HG03039 (cell line): ENCODE measurements around the gene DROSHA.
"Not testable (repeated sequence)": the region's sequence is repeated elsewhere in the genome, so short reads cannot be mapped to it uniquely, and the experiment has no call there.

Source experiments
- ATAC-seq: cut with Tn5 transposase; IDR thresholded peaks from one replicate; pipeline ENCODE4 v1.9.1; 2021; ENCODE audit warnings: mild to moderate bottlenecking, moderate library complexity; ENCODE audit not compliant: unreplicated experiment

DROSHA gene

DNA sequence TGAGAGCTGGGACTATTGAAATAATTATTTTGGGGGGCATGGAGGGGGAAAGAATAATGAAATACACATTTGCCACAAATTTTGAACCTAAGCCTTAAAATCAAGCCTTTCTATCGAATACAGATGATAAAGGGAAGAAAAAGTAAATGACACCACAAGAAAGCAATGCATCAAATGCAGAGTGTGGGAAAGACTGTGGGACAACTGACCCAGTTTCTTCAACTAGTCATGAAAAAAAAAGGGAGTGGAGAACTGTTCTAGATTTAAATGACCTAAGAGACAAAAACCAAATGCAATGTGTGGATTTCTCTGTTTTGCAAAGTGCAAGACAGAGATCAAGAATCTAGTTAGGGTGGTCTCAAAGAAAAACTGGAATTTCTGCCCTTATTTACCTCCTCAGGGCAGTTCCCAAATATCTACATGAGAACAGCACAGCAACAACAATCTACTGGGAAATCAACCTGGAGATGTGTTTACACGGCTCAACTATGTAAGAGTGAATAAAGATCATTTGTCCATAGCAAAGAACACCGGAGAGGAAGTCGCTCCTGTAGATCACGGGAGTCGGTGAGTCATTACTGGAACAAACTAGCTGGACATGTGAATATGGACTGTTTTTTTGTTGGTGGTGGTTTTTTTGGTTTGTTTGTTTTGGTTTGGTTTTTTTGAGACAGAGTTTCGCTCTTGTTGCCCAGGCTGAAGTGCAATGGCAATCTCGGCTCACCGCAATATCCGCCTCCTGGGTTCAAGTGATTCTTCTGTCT, 145.9 kb downstream of the DROSHA start:
- no peak for ATAC-seq

DNA sequence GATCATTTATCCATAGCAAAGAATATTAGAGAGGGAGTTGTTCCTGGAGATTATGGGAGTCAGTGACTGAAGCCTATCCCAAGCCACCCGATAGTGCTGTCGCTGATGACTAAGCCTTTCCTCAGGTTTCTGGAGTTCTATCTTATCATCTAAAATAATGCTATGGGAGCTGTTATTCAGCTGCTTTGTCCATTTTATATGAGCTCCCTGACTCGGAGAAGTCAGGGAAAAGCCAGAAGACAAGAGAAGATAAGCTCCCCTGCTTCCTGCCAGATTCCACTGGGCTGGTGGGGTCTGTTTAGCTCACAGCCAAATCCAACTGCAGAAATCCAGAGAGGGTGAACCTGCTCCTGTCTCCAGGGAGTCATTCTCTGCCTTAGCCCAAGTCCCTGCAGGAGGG, 148.2 kb downstream of the DROSHA start:
- no peak for ATAC-seq

DNA sequence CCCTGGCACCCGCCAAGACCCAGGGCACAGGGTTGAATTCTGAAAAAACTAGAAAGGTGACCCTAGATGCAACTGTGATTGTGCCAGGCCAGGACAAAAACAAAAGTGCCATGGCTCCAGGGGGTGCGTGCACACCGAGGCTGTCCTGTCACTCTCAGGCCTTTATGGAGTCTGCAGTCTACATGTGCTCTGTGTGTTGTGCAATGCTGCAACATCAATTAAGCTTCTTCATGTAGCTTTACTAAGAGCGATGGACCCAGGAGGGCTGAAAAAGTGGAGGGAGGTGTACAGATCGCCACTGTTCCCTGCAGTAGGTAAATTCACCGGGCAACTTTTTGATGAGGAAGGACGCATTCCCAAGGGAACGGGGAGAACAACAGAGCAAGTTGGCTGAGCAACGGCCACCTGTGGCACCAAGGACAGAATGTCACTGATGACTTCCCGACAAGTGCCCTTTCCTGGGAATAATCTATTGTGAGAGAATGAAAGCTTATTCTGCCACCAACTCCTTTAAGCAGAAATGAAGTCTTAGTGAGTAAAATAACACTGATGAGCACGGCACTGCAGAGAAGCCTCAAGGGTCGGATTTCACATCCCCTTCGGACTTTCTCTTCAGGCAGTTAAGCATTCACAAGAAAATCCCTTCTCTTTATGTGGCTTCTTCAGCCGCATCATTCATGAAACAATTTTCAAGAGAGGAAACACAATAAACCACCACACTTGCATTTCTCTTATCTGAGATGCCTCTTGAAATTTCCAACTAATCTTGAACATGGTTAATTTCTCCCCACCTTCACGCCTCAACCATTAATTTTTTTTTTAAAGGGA, 149.6 kb downstream of the DROSHA start:
- ATAC-seq: peak; percentile 75

DNA sequence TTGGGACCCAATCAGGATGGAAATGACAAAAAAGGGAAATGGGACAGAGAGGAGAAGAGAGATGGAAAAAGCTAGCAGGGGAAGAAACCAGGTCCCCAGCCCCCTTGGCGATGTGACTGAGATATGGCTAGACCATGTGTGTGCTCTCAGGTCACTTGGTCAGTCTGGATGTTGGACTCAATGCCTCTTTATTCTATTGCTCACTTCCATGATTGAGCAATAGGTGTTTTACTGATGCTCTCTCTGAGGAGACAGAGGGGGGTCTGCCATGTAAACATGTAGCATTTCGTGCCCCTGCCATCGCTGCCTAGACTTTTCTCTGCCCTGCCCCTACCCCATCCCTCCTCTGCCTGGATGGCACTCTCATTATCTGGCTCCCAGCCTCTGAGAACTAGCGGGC, 150.6 kb downstream of the DROSHA start:
- no peak for ATAC-seq

DNA sequence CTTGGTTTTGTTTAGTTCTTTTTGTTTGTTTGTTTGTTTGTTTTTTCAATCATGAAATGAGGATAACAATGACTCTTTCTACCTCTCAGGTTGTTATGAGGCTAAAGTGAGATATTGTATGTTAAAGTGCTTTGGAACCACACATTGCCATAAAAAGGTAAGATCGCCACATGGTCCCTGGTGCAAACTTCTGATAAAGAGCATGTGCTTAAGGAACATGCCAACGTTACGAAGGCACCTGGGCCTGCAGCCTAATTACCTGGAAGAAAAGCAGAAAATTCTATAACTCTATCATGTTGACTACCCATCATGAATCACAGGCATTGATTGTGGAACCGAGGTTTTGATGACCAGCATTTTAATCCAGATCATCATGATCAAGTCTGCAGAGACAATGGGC, 151.8 kb downstream of the DROSHA start:
- no peak for ATAC-seq

DNA sequence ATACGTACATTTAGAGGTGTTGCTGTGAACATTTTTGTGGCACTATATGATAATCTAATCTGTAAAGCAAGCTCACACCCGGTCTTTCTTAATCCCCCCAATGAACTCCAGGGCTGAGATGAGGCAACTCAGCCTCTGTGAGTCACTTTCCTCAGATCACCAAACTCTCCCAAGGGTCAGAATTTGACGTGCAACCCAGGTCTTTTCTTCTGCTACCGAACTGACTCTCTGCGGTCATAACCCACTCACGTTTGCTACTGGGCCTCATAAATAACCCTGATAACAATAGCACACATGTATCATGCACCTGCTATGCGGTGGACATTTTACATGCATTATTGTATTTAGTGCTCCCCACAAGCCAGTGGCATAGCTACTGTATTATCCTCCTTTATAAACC, 153.1 kb downstream of the DROSHA start:
- ATAC-seq: no peak

DNA sequence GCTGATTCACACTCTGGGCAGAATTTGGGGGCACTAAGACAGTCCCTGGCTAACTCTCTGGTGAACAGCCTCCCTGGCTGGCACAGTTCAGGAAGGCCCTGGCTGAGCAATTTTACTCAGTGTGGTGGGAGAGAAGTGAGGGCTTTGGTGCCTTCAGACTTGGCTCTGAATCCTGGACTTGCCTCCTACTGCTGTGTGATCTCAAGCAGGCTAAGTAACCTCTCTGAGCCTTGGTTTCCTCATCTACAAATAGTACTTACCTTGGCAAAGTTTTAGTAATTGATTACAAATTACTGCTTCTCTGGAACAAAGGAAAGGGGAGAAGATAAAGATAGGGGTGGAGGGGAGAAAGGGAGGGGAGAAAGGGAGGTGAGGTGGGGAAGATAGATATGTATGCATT, 153.8 kb downstream of the DROSHA start:
- no peak for ATAC-seq

DNA sequence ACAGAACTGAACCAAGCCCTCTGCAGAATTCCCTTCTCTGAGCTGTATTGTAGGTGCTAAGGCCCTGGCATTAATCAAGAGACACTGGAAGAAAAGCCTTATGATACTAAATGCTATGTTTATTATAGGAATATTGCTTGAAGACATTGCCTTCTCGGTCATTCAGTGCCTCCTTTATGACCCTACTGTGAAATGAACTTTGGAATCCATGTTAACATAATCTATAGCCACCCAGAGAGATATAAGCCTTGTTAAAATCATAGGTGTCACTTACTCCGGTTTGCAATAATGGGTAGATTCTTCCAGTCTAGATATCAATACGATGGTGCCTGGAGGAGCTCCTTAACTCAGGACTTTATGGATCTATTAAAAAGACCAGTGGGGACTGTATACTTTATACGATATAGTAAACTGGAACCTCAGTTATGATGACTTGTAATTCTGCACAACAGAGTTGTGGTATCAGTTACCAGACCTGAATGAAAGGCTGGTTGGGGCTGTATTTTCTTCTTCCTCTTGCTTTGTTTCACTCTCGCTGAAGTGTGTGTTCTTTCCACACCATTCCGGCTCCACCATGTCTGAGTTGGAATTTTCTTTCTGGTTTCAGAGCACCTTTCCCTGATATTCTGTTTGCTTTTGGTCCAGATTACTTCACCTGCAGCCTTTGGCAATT, 154.5 kb downstream of the DROSHA start:
- ATAC-seq: no peak

DNA sequence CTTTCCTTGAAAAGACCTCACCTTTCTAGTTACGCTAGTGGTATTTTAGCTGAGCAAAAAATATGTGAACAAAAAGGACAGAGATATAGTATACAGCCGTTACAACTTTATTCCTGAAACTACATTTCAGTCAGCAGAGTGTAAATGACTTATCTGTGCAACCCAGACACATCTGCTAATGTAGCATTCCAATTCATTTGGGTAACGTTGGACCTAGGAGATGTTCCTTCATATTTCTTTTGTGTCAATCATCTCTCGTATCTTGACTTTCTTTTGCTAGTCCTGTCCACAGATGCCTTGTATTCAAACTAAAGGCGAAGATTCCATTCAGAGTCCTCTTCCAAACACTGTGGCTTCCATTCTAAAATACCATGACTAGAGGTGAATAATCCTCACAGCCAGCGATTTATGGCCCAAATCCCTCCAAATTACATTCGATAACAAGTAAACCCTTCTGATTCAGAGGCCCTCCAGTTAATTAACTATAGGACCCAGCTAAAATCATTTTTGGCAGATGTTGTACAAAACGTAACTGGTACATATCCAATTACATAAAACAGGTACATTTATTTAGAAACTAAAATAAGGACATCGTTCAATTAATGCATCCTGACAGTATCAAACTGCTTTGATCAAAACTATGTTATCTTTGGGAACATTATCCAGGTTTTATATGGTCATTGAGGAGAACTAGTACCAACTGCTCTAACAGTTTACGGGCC, 155.7 kb downstream of the DROSHA start:
- no peak for ATAC-seq

DNA sequence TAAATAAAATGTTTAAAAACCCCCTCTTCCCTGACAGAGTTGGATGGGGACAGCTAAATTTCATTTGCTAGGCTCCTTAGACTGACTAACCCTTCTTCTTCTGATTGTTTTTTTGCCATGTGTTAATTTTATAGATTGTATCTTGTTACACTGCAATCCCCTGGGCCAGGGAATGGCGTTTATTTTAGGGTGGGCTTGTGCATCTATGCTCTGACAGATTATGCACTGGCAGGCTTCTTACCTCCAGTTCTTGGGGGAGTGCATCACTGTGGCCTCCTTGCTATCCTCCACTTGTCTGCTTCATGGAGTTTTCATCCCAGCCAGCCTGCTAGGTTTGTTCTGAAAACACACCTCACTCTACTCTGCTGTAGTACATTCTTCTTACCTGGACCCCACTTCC, 159.8 kb downstream of the DROSHA start:
- no peak for ATAC-seq

DNA sequence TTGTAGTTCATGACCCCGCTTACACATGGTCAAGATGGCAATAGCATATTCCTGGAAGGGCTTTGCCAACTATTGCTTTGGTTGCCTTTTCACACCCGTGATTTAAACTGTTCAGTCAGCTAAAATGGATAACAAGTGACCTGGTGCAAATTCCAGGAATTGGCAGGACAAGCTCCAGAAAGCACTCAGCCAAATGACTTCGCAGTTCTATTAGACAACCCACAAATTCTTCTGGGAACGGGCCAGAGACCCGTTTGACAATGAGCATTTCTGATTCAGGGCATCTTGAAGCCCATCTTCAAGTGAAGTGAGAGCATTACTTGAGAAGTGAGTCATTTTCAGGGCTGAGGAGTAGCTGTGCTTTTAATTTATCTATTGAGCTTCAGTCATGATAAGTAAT, 165.0 kb downstream of the DROSHA start:
- no peak for ATAC-seq

DNA sequence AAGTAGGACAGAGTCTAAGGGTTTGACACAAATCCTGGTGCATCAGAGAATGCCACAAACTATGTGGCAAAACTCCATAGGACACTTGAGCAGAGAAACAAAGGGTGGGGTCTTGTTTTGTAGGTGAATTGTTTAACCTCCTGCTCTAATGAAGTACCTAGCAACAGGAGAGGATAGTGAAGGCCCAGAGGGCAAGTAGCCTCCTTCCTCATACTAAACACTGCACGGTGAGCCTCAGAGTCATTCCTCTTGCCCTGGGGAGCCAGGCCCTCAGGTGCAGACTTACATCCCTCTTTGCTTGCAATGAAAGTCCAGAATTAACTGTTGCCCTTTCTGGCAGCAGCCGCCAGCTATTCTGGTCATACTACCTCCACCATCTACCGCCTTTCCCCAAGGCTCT, 166.1 kb downstream of the DROSHA start:
- no peak for ATAC-seq

DNA sequence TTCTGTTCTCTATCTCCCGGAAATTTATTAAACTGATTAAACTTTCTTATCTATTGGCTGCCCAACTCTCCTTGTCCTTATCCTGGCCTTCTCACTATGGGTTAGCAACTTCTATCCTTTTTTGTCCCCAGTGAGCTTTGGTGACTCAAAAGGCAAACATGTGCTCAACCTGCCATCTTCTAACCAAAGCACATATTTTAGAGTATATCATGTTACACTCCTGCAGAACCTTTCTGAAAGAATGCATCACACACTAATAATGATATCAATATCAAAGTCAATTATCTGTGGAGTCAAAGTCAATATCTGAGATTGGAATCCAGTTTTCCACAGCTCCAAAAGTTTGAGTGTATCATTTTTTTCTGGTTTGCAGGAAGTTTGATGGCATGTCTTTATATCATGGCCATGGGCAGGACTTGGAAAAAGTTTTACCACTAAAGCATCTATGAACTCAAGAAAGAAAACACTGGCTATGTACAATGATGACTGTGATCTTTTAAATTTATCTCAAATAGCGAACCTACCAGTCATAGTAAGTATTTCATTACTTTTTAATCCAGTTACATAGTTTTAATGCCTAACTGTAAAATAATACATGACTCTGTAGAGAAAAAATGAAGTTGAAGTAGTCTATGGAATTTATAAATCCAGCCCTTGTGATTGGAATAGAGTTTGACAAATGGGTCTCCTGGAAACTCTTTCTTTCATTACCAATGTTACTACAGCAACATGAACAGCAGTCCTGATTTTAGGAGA, 166.8 kb downstream of the DROSHA start:
- no peak for ATAC-seq

DNA sequence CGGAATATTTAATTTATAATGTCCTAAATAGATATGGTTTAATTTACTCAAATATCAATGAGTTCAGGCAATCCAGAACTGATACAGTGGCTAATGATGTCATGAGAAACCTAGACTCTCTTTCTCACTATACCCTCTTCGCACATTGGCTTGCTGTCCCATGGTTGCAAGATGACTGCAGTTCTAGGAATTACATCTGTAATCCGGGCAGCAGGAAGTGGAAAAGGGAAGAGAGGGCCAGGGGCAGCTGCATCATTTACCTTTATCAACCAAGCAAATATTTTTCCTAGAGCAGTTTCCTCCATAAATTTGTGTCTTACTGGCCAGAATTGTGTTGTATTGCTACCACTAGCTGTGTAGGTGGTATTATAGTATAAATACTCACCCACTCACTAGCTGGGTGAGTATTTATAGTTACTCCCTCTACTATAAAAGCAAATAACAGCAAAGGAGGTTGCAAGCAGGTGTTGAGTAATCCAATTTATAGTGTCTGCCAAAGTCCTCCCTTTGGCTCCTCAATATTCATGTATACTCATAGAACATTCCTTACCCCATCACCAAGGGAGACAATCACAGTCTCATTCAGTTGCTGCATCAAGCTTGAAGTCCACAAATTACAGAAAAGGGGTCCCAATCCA, 168.8 kb downstream of the DROSHA start:
- ATAC-seq: no peak

DNA sequence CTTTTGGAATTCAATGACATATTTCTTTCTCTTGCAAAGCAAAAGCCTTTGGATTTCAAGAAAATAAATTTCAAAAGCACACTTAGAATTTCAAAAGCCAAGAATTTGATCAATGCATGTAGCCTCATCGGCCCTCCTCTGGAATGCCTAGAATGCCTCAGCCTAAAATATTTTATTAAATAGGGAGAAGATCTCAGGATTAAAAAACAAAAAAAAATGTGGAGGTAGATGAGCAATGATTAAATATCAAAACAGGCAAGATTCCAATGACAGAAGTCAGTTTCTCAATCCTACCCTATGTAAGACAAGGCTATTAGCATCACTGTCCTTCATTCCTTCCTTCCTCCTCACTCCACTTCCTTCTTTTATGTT, 169.4 kb downstream of the DROSHA start:
- ATAC-seq: no peak

DNA sequence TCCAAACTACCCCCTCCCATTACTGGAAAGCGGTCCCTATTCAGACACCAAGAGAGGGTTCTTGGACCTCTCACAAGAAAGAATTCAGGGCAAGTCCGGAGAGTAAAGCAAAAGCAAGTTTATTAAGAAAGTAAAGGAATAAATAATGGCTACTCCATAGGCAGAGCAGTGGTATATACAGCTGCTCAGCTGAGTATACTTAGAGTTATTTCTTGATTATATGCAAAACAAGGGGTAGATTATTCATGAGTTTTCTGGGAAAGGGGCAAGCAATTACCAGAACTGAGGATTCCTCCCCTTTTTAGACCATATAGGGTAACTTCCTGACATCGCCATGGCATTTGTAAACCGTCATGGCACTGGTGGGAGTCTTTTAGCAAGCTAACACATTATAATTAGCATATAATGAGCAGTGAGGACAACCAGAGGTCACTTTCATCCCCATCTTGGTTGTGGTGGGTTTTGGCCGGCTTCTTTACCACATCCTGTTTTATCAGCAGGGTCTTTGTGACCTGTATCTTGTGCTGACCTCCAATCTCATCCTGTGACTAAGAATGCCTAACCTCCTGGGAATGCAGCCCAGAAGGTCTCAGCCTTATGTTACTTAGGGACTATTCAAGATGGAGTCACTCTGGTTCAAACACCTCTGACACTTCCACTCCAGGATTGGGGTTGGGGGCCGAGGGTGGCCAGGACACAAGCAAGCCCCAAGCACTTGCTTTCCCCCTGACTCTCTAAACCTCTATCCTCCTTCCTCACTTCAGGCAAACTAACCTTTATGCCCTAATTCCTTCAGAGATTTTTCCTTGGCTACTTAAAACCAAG, 170.0 kb downstream of the DROSHA start:
- not testable (repeated sequence) for ATAC-seq

DNA sequence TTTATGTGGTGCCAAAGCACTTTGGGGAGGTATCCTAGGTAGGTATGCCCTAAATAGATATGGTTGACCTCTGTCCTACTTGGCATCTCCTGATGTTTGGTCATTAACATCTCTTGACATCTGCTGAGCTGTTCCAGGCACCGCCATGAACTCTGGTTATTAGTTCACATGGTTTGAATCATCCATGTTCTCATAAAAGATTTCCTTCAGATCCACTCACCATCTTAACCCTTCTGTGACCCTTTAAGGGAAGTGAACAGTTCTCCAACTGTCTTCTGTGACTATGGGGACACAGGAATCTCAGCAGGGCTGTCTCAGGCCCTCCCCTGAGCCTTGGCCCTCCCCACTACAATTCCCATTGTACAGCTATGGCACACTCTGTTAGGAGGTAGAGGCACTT, 170.7 kb downstream of the DROSHA start:
- no peak for ATAC-seq

DNA sequence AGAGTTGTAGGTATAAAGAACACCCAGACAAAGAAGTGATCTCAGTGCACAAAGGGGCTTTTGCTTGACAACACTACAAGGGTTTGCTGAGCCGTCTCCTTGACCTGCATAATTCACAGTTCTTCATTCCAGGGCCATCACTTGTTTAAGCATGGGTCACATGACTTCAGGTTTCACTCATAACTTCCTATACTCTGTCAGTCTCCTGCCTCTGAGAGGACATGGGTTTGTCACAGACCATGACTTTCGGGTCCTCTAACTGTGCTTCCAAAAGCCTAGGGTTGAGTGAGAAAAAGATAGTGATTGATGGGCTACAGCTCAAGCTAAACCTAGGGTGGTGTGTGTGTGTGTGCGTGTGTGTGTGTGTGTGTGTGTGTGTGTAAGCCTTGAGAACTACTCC, 172.1 kb downstream of the DROSHA start:
- no peak for ATAC-seq

DNA sequence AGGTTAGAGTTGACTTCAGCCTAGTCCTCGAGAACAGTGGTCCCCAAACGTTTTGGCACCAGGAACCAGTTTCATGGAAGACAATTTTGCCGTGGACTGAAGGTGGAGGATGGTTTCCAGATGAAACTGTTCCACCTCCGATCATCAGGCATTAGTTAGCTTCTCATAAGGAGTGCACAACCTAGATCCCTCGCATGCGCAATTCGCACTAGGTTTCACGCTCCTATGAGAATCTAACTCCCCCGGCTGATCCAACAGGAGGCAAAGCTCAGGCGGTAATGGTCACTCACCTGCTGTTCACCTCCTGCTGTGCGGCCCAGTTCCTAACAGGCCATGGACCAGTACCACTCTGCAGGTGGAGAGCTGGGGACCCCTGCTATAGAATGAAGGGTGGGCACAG, 174.9 kb downstream of the DROSHA start:
- no peak for ATAC-seq
